Stimulated activated naive CD8-positive, alpha-beta T cell treated with anti-CD3 and anti-CD28 coated beads, Interleukin-15, Interleukin-2, amounts not matched to agents 100 ng/mL and 50 ng/mL, for 24 hours (primary cell): ENCODE data around the gene WDR41.

ENCODE experiments used
- H3K27ac Mint-ChIP-seq: one replicate; pipeline ENCODE4 v1.8.0; 2021; ENCODE audit warnings: mild to moderate bottlenecking, mixed read lengths
- H3K27me3 Mint-ChIP-seq: one replicate; pipeline ENCODE4 v1.8.0; 2021; ENCODE audit warnings: mixed read lengths
- H3K36me3 Mint-ChIP-seq: one replicate; pipeline ENCODE4 v1.8.0; 2021; ENCODE audit warnings: low read depth, mixed read lengths
- H3K4me1 Mint-ChIP-seq: one replicate; pipeline ENCODE4 v1.8.0; 2021; ENCODE audit warnings: low read depth, mixed read lengths
- H3K4me3 Mint-ChIP-seq: one replicate; pipeline ENCODE4 v1.8.0; 2021; ENCODE audit warnings: mild to moderate bottlenecking, mixed read lengths
- H3K9me3 Mint-ChIP-seq: one replicate; pipeline ENCODE4 v1.8.0; 2021; ENCODE audit warnings: mixed read lengths

WDR41 gene

GRCh38 chr5:77427998-77428397 lies 64.1 kb downstream of the WDR41 start:
- Mint-ChIP-seq H3K4me3 (no peak overlapping the region), H3K9me3 (no peaks in the 10 kb centered on the region), H3K27me3 (no peaks in the 10 kb centered on the region), H3K27ac (no peak overlapping the region), H3K4me1 (peaks cover 8% of the 10 kb centered on the region), H3K36me3 (peaks cover 33% of the 10 kb centered on the region)

- no peak overlapping the region for H3K4me3 Mint-ChIP-seq
- H3K4me1 Mint-ChIP-seq = peaks cover 8% of the 10 kb centered on the region
- peaks cover 21% of the 10 kb centered on the region for H3K36me3 Mint-ChIP-seq
- no peaks in the 10 kb centered on the region for H3K9me3 Mint-ChIP-seq
- no peaks in the 10 kb centered on the region for H3K27me3 Mint-ChIP-seq
- no peak overlapping the region for H3K27ac Mint-ChIP-seq
These were observed 65.4 kb downstream of the WDR41 start for GRCh38 chr5:77426670-77427069.

GRCh38 chr5:77425998-77426659 lies 66.0 kb downstream of the WDR41 start:
- Mint-ChIP-seq H3K36me3 (peaks cover 16% of the 10 kb centered on the region), H3K27me3 (no peaks in the 10 kb centered on the region), H3K4me1 (peaks cover 2% of the 10 kb centered on the region), H3K4me3 (no peak overlapping the region), H3K27ac (no peak overlapping the region), H3K9me3 (no peaks in the 10 kb centered on the region)

DNA sequence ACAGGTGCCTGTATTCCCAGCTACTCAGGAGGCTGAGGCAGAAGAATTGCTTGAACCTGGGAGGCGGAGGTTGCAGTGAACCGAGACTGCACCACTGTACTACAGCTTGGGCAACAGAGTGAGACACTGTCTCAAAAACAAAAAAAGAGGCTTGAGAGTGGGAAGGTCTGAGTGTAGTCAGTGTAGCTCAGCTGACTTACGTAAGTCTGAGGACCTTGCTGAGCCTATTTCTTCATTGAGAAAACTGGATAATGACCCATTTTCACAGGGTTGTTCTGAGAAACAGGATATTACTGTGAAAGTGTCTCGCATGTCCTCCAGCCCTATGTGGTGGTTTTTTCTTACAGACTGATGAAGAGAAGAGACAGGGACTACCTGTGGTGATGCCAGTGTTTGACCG lies 66.7 kb downstream of the WDR41 start:
- Mint-ChIP-seq H3K4me3 (no peak overlapping the region), H3K27me3 (no peaks in the 10 kb centered on the region), H3K36me3 (peaks cover 8% of the 10 kb centered on the region), H3K27ac (no peak overlapping the region), H3K4me1 (no peaks in the 10 kb centered on the region), H3K9me3 (no peaks in the 10 kb centered on the region)

DNA sequence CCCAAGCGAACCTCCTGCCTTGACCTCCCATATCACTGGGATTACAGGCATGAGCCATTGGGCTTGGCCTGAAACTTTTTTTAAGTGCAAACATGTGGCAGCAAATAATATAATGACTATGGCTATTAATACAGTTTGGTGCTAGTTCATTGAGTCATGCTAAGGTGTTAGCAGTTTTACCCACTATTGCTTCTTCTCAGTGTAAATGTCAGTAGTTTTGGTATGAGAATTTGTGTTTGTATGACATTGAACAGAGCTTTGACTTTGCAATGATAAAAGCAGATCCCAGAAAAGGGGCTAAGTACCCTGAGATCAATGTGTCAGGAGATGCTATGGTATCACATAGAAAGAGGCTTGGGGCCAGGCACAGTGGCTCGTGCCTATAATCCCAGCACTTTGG lies 67.2 kb downstream of the WDR41 start:
- Mint-ChIP-seq H3K27ac (no peak overlapping the region), H3K9me3 (no peaks in the 10 kb centered on the region), H3K4me1 (no peaks in the 10 kb centered on the region), H3K4me3 (no peak overlapping the region), H3K27me3 (no peaks in the 10 kb centered on the region), H3K36me3 (peaks cover 7% of the 10 kb centered on the region)

- H3K4me1 Mint-ChIP-seq = no peaks in the 10 kb centered on the region
- no peaks in the 10 kb centered on the region for H3K9me3 Mint-ChIP-seq
These were observed 68.9 kb downstream of the WDR41 start for GRCh38 chr5:77423022-77423750.

GRCh38 chr5:77420940-77421339 lies 71.2 kb downstream of the WDR41 start:
- H3K27ac Mint-ChIP-seq = no peak overlapping the region
- no peaks in the 10 kb centered on the region for H3K4me1 Mint-ChIP-seq
- H3K36me3 Mint-ChIP-seq = peaks cover 7% of the 10 kb centered on the region
- H3K27me3 Mint-ChIP-seq = peaks cover 5% of the 10 kb centered on the region
- no peaks in the 10 kb centered on the region for H3K9me3 Mint-ChIP-seq
- no peak overlapping the region for H3K4me3 Mint-ChIP-seq

More at GRCh38 chr5:77423022-77423750, 68.9 kb downstream of the WDR41 start:
- Mint-ChIP-seq H3K36me3 (peaks cover 7% of the 10 kb centered on the region), H3K4me3 (no peak overlapping the region), H3K27me3 (no peaks in the 10 kb centered on the region), H3K27ac (no peak overlapping the region)

GRCh38 chr5:77419644-77420582 lies 72.2 kb downstream of the WDR41 start:
- Mint-ChIP-seq H3K36me3 (peaks cover 7% of the 10 kb centered on the region), H3K4me3 (no peak overlapping the region), H3K9me3 (no peaks in the 10 kb centered on the region), H3K27ac (no peak overlapping the region), H3K4me1 (no peaks in the 10 kb centered on the region), H3K27me3 (peaks cover 5% of the 10 kb centered on the region)

GRCh38 chr5:77418601-77419581 lies 73.2 kb downstream of the WDR41 start:
- Mint-ChIP-seq H3K27ac (no peak overlapping the region), H3K36me3 (no peaks in the 10 kb centered on the region), H3K4me1 (no peaks in the 10 kb centered on the region), H3K4me3 (no peak overlapping the region), H3K9me3 (no peaks in the 10 kb centered on the region), H3K27me3 (peaks cover 12% of the 10 kb centered on the region)

DNA sequence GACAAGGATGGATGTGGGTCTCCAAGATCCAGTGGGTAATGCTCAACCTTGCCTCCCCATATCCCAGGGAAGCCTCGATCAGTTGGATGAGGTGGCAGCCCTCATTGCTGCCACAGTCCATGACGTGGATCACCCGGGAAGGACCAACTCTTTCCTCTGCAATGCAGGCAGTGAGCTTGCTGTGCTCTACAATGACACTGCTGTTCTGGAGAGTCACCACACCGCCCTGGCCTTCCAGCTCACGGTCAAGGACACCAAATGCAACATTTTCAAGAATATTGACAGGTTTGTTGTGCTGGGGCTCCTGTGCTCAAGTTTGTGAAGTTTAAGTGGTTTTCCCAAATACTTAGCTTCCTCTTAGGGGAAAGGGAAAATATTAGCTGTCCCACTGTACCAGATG lies 74.0 kb downstream of the WDR41 start:
- Mint-ChIP-seq H3K36me3 (no peaks in the 10 kb centered on the region), H3K4me3 (no peak overlapping the region), H3K4me1 (no peaks in the 10 kb centered on the region), H3K27ac (no peak overlapping the region), H3K9me3 (no peaks in the 10 kb centered on the region), H3K27me3 (peaks cover 14% of the 10 kb centered on the region)

DNA sequence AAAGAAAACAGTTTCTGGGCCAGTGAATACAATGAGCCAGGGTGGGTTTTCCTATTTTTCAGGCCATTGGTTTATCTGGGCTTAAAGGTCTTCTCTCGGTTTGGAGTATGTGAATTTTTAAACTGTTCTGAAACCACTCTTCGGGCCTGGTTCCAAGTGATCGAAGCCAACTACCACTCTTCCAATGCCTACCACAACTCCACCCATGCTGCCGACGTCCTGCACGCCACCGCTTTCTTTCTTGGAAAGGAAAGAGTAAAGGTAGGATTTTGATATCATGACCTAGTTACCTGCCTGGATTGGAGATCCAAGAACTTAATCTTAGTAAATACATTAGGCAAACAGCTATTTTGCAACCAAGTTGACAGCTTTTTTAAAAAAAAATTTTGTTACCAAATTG lies 79.1 kb downstream of the WDR41 start:
- Mint-ChIP-seq H3K9me3 (no peaks in the 10 kb centered on the region), H3K4me1 (no peaks in the 10 kb centered on the region), H3K27ac (no peak overlapping the region), H3K27me3 (peaks cover 22% of the 10 kb centered on the region), H3K36me3 (no peaks in the 10 kb centered on the region), H3K4me3 (no peak overlapping the region)

- H3K4me1 Mint-ChIP-seq = no peaks in the 10 kb centered on the region
- peaks cover 26% of the 10 kb centered on the region for H3K27me3 Mint-ChIP-seq
- H3K27ac Mint-ChIP-seq = no peak overlapping the region
- no peaks in the 10 kb centered on the region for H3K9me3 Mint-ChIP-seq
- H3K4me3 Mint-ChIP-seq = no peak overlapping the region
- no peaks in the 10 kb centered on the region for H3K36me3 Mint-ChIP-seq
These were observed 82.1 kb downstream of the WDR41 start for GRCh38 chr5:77409870-77410621.

- Mint-ChIP-seq H3K36me3 (no peaks in the 10 kb centered on the region), H3K27me3 (peaks cover 17% of the 10 kb centered on the region), H3K4me1 (no peaks in the 10 kb centered on the region), H3K4me3 (no peak overlapping the region), H3K27ac (no peak overlapping the region), H3K9me3 (no peaks in the 10 kb centered on the region)
These were observed 85.0 kb downstream of the WDR41 start for GRCh38 chr5:77407152-77407551.
